GM23338 (cell line): ENCODE measurements around the gene GGA2. TPM values are rescaled to one million over a fixed set of nuclear protein-coding genes. Genes with fewer than 3 reads are reported as not detected.

Source experiments
- EZH2phosphoT487 ChIP-seq: fragments of 200-600 bp; sonication (generic); IDR thresholded peaks from one replicate; pipeline ENCODE4 v1.8.1; 2018; ENCODE audit warnings: antibody characterized with exemption; ENCODE audit not compliant: unreplicated experiment
- JUNB ChIP-seq: IDR thresholded peaks from one replicate; pipeline ENCODE4 v1.6.1; 2016; ENCODE audit warnings: antibody characterized with exemption; ENCODE audit not compliant: unreplicated experiment
- REST ChIP-seq: IDR thresholded peaks from one replicate; pipeline ENCODE4 v1.6.1; 2018; ENCODE audit warnings: antibody characterized with exemption; ENCODE audit not compliant: unreplicated experiment
- ZNF462 ChIP-seq: fragments of 250-450 bp; sonication (Bioruptor Pico); IDR thresholded peaks from 2 replicates; pipeline ENCODE4 v1.5.0; 2020; ENCODE audit warnings: mild to moderate bottlenecking, moderate library complexity
- polyA plus RNA-seq: library from polyadenylated mRNA; unstranded; fragments of >200 nt; fragmentation: Nextera tagmentation; extraction: Ambion mirVana; gene quantifications from 2 replicates; pipeline ENCODE4 v1.2.1, GENCODE V29; 2016
- total RNA-seq: library from RNA; depleted of rRNA; stranded (reverse); fragments of >200 nt; shearing (Covaris generic); gene quantifications from 2 replicates; pipeline ENCODE4 v1.2.3, GENCODE V29; 2014

The GGA2 gene
- total and polyA plus RNA-seq, 2 experiments from 2014 or later, result 40.3 to 76.6 TPM

GRCh38 chr16:23518435-23518891, 8.2 kb upstream of the GGA2 start (continued):
- TF ChIP-seq ZNF462 (CRISPR knock-in tag) (no peak), EZH2phosphoT487 (no peak), JUNB (no peak), REST (no peak)
